Activated T-cell treated with anti-CD3 and anti-CD28 coated beads, Interleukin-2, amount 50 U/mL, for 48 hours (primary cell): ENCODE data around the gene LAMA1.
"Not testable (repeated sequence)": the region's sequence is repeated elsewhere in the genome, so short reads cannot be mapped to it uniquely, and the experiment has no call there.

Source experiments
- DNase-seq, 2 experiments: peaks; one replicate each; pipeline ENCODE4 v3.0.0-alpha.2; 2020

The LAMA1 gene, protein sequence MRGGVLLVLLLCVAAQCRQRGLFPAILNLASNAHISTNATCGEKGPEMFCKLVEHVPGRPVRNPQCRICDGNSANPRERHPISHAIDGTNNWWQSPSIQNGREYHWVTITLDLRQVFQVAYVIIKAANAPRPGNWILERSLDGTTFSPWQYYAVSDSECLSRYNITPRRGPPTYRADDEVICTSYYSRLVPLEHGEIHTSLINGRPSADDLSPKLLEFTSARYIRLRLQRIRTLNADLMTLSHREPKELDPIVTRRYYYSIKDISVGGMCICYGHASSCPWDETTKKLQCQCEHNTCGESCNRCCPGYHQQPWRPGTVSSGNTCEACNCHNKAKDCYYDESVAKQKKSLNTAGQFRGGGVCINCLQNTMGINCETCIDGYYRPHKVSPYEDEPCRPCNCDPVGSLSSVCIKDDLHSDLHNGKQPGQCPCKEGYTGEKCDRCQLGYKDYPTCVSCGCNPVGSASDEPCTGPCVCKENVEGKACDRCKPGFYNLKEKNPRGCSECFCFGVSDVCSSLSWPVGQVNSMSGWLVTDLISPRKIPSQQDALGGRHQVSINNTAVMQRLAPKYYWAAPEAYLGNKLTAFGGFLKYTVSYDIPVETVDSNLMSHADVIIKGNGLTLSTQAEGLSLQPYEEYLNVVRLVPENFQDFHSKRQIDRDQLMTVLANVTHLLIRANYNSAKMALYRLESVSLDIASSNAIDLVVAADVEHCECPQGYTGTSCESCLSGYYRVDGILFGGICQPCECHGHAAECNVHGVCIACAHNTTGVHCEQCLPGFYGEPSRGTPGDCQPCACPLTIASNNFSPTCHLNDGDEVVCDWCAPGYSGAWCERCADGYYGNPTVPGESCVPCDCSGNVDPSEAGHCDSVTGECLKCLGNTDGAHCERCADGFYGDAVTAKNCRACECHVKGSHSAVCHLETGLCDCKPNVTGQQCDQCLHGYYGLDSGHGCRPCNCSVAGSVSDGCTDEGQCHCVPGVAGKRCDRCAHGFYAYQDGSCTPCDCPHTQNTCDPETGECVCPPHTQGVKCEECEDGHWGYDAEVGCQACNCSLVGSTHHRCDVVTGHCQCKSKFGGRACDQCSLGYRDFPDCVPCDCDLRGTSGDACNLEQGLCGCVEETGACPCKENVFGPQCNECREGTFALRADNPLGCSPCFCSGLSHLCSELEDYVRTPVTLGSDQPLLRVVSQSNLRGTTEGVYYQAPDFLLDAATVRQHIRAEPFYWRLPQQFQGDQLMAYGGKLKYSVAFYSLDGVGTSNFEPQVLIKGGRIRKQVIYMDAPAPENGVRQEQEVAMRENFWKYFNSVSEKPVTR (N-terminal part only)

GRCh38 chr18:7117390-7118355, at the start of gene LAMA1:
Gene LAMA1, minus strand, starts transcription at chr18:7117797. Its CDS starts 77 bp downstream, at chr18:7117720.
- DNase-seq: no peak

DNA sequence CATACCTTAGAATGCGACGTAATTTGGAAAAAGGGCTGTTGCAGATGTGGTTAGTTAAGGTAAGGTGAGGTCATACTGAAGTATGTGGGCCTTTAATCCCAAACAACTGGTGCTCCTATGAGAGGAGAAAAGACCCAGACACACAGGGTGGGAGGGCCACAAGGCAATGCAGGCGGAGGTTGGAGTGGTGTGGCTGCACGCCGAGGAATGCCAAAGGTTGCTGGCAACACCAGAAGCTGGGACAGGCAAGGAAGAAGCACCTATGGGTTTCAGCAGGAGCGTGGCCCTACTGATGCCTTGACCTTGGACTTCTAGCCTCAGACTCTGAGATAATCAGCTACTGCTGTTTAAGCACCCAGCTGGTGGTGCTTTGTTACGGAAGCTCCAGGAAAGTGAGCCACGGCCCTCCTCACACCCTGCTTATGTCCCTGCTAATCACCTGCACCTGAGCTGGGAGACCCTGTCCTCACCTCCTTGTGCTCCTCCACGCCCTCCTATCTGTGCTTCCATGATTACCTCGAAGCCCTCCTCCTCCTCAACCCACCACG, 48.3 kb upstream of the LAMA1 start:
- no peak for DNase-seq

DNA sequence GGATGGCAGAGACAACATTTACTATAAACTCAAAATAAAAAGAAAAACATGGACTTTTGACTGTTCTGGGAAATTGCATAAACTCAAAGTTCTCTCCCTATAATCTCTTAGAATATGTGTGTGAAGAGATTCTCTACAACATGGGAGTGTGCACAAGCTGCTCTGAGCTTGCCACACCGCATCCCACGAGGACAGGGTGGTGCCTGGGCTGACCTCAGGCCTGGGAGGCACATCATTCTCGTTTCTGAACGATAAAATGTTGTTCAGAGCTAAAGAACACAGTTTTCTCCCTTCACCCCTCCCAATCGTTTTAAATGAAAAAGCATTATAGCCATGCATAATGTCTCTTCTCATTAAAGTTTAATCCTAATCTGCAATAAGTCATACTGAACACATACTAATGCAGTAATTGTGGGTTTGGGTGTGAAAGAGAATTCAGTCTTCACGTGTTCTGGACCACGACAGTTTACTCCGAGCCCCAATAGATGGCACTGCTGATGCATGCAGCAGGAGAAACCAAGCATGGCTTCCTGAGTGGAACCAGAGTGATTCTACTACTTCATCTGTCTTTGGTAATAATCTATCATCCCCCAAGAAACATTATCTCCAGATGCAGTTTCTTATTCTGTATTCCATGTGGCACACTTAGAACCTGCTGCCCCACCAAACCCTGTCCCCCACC, 46.9 kb upstream of the LAMA1 start:
- no peak for DNase-seq

- no peak for DNase-seq
Observed at GRCh38 chr18:7158216-7158615, 40.6 kb upstream of the LAMA1 start.

GRCh38 chr18:7157760-7158159, 40.2 kb upstream of the LAMA1 start:
- DNase-seq: no peak

DNA sequence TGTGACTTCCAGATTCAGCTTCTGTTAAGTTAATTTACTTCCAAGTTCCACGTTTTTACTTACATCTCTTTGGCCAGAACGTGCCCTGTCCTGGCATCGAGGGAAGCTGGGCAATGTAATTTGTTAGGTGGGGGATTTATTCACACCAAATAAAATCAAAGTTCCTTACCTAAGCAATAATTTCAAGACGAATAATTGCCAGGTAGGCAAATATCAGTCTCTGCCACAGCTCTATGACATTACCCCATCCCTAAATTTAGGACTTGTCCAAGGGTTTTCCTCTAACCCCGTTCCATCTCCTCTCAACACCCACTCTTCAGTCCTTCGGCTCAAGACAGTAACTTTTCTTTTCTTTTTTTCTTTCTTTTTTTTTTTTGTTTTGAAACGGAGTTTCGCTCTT, 38.3 kb upstream of the LAMA1 start:
- DNase-seq: no peak

- no peak for DNase-seq
Observed at GRCh38 chr18:7155092-7155491, 37.5 kb upstream of the LAMA1 start.

DNA sequence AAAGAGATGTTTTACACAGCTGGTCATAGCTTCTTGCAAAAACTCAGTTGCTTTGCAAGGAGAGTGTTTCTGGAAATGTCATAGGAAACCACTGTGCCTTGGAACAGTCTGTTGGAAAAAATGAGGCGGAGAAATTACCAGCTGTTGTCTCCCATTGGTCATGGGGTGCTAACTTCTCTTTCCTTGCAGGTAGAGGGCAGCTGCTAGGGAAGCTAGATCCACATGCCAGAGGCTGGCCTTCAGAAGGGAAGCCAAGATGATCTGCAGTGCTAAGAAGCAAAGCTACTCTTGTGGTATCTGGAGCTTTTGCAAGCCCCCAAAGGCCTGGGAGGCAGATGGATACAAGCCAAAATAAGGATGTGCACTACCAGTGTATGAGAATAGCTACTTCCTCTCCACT, 34.8 kb upstream of the LAMA1 start:
- no peak for DNase-seq

DNA sequence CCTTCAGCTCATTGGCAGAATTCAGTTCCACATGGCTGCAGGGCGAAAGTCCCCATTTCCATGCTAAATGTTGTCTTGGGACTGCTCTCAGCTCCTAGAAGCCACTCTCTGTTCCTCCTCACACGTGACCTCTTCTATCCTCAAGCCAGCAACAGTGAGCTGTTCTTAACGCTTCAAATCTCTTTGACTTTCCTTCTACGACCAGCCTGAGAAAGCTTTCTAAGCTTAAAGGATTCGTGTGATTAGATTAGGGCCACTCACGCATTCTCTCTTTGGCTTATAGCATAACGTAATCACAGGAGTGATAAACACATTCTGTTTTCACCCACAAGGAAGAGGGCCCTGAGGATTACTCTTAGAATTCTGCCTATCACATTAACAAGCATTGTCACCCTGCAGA, 29.8 kb upstream of the LAMA1 start:
- no peak for DNase-seq

GRCh38 chr18:7146067-7146466, 28.5 kb upstream of the LAMA1 start:
- DNase-seq: no peak

GRCh38 chr18:7144921-7145320, 27.3 kb upstream of the LAMA1 start:
- not testable (repeated sequence) for DNase-seq

- no peak for DNase-seq
Observed at GRCh38 chr18:7141287-7141686, 23.7 kb upstream of the LAMA1 start.

DNA sequence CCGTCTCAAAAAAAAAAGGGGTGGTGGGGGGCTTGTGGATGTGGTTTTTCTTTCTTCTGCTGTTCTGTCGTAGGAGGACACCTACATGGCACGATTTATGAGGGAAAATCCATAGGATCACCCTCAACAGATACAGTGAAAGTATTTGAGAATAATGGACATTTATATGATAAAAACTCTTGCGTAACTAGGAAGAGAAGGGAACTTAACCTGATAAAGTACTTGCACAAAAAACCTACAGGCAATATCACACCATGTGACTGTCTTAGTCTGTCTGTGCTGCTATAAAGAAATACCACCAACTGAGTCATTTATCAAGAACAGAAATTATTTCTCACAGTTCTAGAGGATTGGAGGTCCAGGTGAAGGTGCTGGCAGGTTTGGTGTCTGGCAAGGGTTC, 21.8 kb upstream of the LAMA1 start:
- DNase-seq: no peak

DNA sequence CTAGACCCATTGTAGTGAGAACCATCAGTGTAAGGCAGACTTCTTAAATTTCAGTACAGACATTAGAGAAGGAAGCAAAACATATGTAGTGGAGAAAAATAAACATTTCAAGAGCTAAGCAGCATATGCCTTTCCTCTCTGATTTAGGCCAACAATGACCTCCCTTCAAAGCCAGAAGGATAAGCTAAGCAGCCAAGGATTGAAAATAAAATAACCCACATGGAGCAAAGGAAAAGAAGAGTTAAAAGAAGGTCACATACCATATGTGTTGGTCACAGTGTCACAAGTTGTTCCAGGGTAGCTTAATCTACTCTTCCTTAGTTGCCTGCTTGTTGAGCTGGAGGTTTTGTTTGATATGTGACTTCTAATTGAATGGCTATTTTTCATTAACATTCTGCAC, 15.6 kb upstream of the LAMA1 start:
- no peak for DNase-seq

GRCh38 chr18:7132356-7133150, 15.0 kb upstream of the LAMA1 start:
- DNase-seq: no peak

DNA sequence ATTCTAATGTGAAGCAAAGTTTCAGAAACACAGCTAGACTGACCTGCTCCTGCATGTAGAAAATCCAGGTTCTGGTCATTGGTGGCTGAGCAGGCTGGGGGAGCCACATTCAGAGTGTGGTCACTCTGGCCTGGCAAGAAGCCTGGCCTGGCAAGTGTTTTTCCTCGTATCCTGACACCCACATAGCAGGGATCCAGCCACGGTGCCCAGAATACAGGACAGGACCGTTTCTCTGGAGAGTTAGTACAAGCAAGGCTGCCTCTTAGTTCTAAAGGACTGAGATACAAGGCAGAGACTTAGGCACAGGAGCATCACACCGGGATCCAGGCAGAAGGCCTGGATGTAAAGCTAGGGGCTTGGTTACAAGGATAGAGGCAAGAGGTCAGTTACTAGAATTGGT, 4.8 kb upstream of the LAMA1 start:
- no peak for DNase-seq

- DNase-seq: no peak
Observed at GRCh38 chr18:7116792-7117389, 706 bp downstream of the LAMA1 start.

DNA sequence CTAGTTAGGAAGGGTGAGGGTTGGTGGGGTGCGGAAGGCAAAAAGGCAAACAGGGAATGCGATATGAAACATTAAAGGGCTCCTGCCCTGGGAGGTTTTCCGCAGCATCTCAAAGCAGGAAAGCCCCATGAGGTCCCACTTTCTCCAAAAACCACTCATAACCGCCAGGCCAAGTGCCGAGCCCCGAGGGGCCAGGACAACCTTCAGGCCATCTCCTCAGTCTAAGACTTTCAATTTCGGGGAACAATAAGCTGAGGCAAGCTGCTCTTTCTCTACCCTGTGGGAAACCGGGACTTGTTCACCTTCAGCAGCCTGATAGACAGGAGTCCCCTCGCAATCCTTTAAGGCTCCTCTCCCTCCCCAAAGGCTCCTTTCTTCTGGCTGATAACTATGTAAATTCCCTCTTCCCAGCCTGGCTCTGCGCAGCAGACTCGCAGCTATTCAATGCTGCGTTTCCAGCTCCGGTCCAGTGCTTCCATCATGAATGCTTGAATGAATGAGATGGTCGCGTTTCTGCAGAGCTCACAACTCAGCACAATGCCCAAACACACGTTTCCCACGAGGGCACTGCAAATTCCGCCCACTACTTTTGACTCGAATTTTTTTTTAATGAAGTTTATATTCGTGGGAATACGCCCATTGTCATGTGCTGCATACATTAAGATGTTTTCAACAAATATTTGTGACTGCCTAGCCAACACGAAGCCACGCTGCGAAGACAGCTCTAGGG, 1.4 kb downstream of the LAMA1 start:
- no peak for DNase-seq

GRCh38 chr18:7112936-7113335, 4.7 kb downstream of the LAMA1 start:
- DNase-seq: no peak
